Measurements from ENCODE around the gene METTL24. TPM values are rescaled to one million over a fixed set of nuclear protein-coding genes. Genes with fewer than 3 reads are reported as not detected.

METTL24 gene
- total and polyA plus RNA-seq, 2 of the 8 experiments (the other 6 are each of a cell fraction or from before 2014, with no cell fraction given), result 0.30 to 0.39 TPM

- TF ChIP-seq CHD7 (IDR thresholded peaks at IDR 0.05; ENCODE audit: insufficient replicate concordance, low read length), result no peak
Observed at GRCh38 chr6:110387986-110388385, 29.8 kb upstream of the METTL24 start (continued).
